ENCODE data around the gene PROSER3. TPM values are rescaled to one million over a fixed set of nuclear protein-coding genes. Genes with fewer than 3 reads are reported as not detected.
"Not testable (repeated sequence)": the region's sequence is repeated elsewhere in the genome, so short reads cannot be mapped to it uniquely, and the experiment has no call there.

The PROSER3 gene
- total and polyA plus RNA-seq, 4 donors: 10.0 to 32.2 (median 12.1) TPM

DNA sequence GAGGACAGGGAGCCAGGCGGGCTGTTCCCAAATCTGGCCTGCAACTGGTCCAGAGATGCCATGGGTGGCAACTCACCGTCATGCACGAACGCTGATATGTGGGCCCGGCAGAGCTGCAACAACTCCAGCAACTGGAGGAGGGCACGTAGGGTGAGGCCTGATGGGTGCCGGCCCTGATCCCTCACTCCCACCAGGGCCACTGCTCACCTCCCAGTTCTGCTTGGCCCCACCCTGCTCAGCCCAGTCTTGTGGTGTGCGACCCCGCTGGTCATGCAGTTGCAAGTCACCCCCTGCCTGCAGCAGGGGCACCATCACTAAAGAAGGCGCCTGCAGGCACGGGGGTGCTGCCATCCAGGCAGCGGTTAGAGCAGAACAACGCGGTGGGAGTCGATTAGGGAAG is 34.3 kb downstream of the PROSER3 start:
- DNase-seq: no peak
- no peaks in the 10 kb centered on the region for H3K4me1 ChIP-seq (ENCODE audit: control insufficient read depth in 5 of 5, insufficient read depth in 5 of 5, low read length in 5 of 5)
- no peaks in the 10 kb centered on the region for H3K9me3 ChIP-seq (ENCODE audit: control insufficient read depth in 4 of 4, insufficient read depth in 3 of 4, low read length in 3 of 4)
- no peak overlapping the region for H3K27ac ChIP-seq (ENCODE audit: low read depth in 1 of 2, low read length in 1 of 2)
- TF ChIP-seq, protein P1, sequence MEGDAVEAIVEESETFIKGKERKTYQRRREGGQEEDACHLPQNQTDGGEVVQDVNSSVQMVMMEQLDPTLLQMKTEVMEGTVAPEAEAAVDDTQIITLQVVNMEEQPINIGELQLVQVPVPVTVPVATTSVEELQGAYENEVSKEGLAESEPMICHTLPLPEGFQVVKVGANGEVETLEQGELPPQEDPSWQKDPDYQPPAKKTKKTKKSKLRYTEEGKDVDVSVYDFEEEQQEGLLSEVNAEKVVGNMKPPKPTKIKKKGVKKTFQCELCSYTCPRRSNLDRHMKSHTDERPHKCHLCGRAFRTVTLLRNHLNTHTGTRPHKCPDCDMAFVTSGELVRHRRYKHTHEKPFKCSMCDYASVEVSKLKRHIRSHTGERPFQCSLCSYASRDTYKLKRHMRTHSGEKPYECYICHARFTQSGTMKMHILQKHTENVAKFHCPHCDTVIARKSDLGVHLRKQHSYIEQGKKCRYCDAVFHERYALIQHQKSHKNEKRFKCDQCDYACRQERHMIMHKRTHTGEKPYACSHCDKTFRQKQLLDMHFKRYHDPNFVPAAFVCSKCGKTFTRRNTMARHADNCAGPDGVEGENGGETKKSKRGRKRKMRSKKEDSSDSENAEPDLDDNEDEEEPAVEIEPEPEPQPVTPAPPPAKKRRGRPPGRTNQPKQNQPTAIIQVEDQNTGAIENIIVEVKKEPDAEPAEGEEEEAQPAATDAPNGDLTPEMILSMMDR (IDR thresholded peaks at IDR 0.05; ENCODE audit: control extremely low read depth, extremely low read depth): no peak
- peaks cover 0 to 10% (median 3%) of the 10 kb centered on the region in 3 donors for H3K27me3 ChIP-seq (ENCODE audit: control insufficient read depth in 3 of 3, insufficient read depth in 3 of 3, low read length in 2 of 3)
- WGBS, 2 donors: 86 to 88% methylated on average over 15 of the region's 15 CpGs
- no peak overlapping the region for H3K4me3 ChIP-seq
- no peaks in the 10 kb centered on the region for H3K36me3 ChIP-seq (ENCODE audit: control insufficient read depth in 4 of 4, insufficient read depth in 4 of 4, low read length in 4 of 4)
- H3K9ac ChIP-seq (ENCODE audit: insufficient read depth in 1 of 2, low read length in 2 of 2): no peak overlapping the region
- ATAC-seq (ENCODE audit: insufficient read depth, low FRiP score): no peak

DNA sequence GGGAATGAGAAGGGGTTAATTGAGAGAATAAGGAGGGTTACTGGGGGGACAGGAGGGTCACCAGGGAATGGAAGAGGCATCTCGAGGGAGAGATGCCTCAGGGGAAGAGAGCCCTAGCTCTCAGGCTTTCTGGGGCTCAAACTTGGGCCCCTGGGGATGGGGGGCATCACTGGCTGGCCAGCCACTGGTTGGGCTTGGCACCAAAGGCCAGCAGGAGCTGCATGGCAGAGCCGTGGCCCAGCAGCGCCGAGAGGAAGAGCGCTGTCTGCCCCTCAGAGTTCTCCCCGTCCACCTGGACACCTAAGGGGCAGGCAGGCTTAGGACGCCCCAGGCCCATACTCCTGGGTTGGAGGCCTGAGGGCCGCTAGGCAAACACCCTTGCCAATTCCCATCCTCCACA is 34.9 kb downstream of the PROSER3 start:
- H3K4me1 ChIP-seq (ENCODE audit: control insufficient read depth in 5 of 5, insufficient read depth in 5 of 5, low read length in 5 of 5): peaks cover 0 to 3% (median 0%) of the 10 kb centered on the region in 5 donors
- 78 to 83% methylated on average over 8 of the region's 8 CpGs for WGBS, 2 donors
- no peak overlapping the region for H3K27ac ChIP-seq (ENCODE audit: low read depth in 1 of 2, low read length in 1 of 2)

DNA sequence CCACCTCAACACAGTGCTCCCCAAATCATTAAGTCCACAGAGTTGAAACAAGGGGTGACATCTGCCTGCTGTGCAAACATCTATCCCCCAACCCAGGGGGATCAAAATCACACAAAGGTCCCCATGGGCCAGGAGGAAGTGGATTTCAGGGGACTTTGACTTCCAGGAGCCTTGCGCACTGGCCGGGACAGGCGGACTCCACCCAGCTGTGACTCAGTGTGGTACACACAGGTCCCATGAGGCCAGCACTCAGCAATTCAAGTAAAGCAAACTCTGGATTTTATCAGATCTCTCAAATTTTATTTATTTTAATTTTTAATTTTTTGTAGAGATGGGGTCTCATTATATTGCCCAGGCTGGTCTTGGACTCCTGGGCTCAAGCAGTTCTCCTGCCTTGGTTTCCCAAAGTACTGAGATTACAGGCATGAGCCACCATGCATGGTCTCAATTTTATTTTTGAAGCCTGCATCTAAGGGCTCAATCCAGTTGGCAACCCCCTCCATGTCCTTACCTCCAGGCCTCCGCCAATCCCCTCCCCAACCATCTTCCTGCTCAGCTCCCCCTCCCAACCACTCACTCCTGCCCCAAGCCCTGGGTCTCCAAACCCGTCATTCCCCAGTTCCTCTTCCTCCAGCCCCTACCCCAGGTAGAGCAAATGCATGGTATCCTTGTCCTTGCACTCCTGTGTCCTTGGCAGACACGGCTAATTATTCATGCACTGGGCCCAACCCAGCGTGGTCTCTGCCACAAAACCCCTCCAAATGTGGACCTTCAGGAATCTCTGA is 35.6 kb downstream of the PROSER3 start:
- H3K36me3 ChIP-seq (ENCODE audit: control insufficient read depth in 4 of 4, insufficient read depth in 4 of 4, low read length in 4 of 4): no peaks in the 10 kb centered on the region
- no peak for ATAC-seq (ENCODE audit: insufficient read depth, low FRiP score)
- 77 to 82% methylated on average over 7 of the region's 7 CpGs for WGBS, 2 donors
- H3K9ac ChIP-seq (ENCODE audit: insufficient read depth in 1 of 2, low read length in 2 of 2): no peak overlapping the region
- TF ChIP-seq, protein P1 (IDR thresholded peaks at IDR 0.05; ENCODE audit: control extremely low read depth, extremely low read depth): no peak
- H3K9me3 ChIP-seq (ENCODE audit: control insufficient read depth in 4 of 4, insufficient read depth in 3 of 4, low read length in 3 of 4): no peaks in the 10 kb centered on the region
- no peak overlapping the region for H3K4me3 ChIP-seq
- peaks cover 0 to 4% (median 0%) of the 10 kb centered on the region in 5 donors for H3K4me1 ChIP-seq (ENCODE audit: control insufficient read depth in 5 of 5, insufficient read depth in 5 of 5, low read length in 5 of 5)
- no peak for DNase-seq
- H3K27me3 ChIP-seq (ENCODE audit: control insufficient read depth in 3 of 3, insufficient read depth in 3 of 3, low read length in 2 of 3): peaks cover 0 to 11% (median 7%) of the 10 kb centered on the region in 3 donors
- H3K27ac ChIP-seq (ENCODE audit: low read depth in 1 of 2, low read length in 1 of 2): no peak overlapping the region

More for the DNA sequence above, 34.9 kb downstream of the PROSER3 start:
- Histone ChIP-seq H3K4me3 (no peak overlapping the region), H3K9me3 (ENCODE audit: control insufficient read depth in 4 of 4, insufficient read depth in 3 of 4, low read length in 3 of 4) (no peaks in the 10 kb centered on the region), H3K27me3 (ENCODE audit: control insufficient read depth in 3 of 3, insufficient read depth in 3 of 3, low read length in 2 of 3) (peaks cover 0 to 11% (median 4%) of the 10 kb centered on the region in 3 donors), H3K9ac (ENCODE audit: insufficient read depth in 1 of 2, low read length in 2 of 2) (no peak overlapping the region), H3K36me3 (ENCODE audit: control insufficient read depth in 4 of 4, insufficient read depth in 4 of 4, low read length in 4 of 4) (no peaks in the 10 kb centered on the region)
- TF ChIP-seq, protein P1 (IDR thresholded peaks at IDR 0.05; ENCODE audit: control extremely low read depth, extremely low read depth): no peak
- ATAC-seq (ENCODE audit: insufficient read depth, low FRiP score): no peak
- DNase-seq: no peak

DNA sequence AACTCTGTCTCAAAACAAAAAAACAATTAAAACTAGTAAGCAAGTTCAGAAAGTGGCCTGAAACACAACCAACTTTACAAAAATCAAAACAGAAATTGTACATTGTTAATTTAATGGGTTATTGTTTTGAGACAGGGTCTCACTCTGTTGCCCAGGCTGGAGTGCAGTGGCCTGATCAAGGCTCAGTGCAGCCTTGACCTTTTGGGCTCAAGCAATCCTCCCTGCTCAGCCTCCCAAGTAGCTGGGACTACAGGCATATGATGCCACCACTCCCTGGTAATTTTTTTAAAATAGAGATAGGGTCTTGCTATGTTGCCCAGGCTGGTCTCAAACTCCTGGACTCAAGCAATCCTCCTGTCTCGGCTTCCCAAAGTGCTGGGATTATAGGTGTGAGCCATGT is 37.6 kb downstream of the PROSER3 start:
- ATAC-seq (ENCODE audit: insufficient read depth, low FRiP score); H3K9ac ChIP-seq (ENCODE audit: insufficient read depth in 1 of 2, low read length in 2 of 2); H3K4me1 ChIP-seq (ENCODE audit: control insufficient read depth in 5 of 5, insufficient read depth in 5 of 5, low read length in 5 of 5); H3K27ac ChIP-seq (ENCODE audit: low read depth in 1 of 2, low read length in 1 of 2); H3K9me3 ChIP-seq (ENCODE audit: control insufficient read depth in 4 of 4, insufficient read depth in 3 of 4, low read length in 3 of 4); H3K4me3 ChIP-seq; H3K36me3 ChIP-seq (ENCODE audit: control insufficient read depth in 4 of 4, insufficient read depth in 4 of 4, low read length in 4 of 4); DNase-seq: not testable (repeated sequence)
- H3K27me3 ChIP-seq (ENCODE audit: control insufficient read depth in 3 of 3, insufficient read depth in 3 of 3, low read length in 2 of 3): peaks cover 0 to 11% (median 7%) of the 10 kb centered on the region in 3 donors
- WGBS, 2 donors: 89 to 95% methylated on average over 1 of the region's 1 CpG
